GM18861 (cell line): ENCODE measurements around the gene CCDC88B.

Experiments
- ATAC-seq: cut with Tn5 transposase; IDR thresholded peaks from one replicate; pipeline ENCODE4 v1.9.1; 2021; ENCODE audit not compliant: unreplicated experiment

Gene CCDC88B

GRCh38 chr11:64359712-64360445 lies 19.9 kb downstream of the CCDC88B start:
- ATAC-seq = no peak

- ATAC-seq = no peak
These were observed 20.5 kb downstream of the CCDC88B start for GRCh38 chr11:64360448-64360921.

- no peak for ATAC-seq
These were observed 21.7 kb downstream of the CCDC88B start for GRCh38 chr11:64361659-64362058.

GRCh38 chr11:64362339-64362738 lies 22.3 kb downstream of the CCDC88B start:
- ATAC-seq = no peak

GRCh38 chr11:64364435-64364834 lies 24.4 kb downstream of the CCDC88B start:
- ATAC-seq = no peak

- no peak for ATAC-seq
These were observed 24.9 kb downstream of the CCDC88B start for GRCh38 chr11:64364911-64365310.

GRCh38 chr11:64366751-64367150 lies 26.7 kb downstream of the CCDC88B start:
- no peak for ATAC-seq

GRCh38 chr11:64367931-64368672 lies 28.1 kb downstream of the CCDC88B start:
- no peak for ATAC-seq

- ATAC-seq = no peak
These were observed 28.7 kb downstream of the CCDC88B start for GRCh38 chr11:64368673-64369074.

GRCh38 chr11:64369440-64370421 lies 29.7 kb downstream of the CCDC88B start:
- no peak for ATAC-seq

- ATAC-seq = no peak
These were observed 31.2 kb downstream of the CCDC88B start for GRCh38 chr11:64371201-64371600.

- ATAC-seq = no peak
These were observed 32.0 kb downstream of the CCDC88B start for GRCh38 chr11:64372021-64372420.

- ATAC-seq = no peak
These were observed 33.0 kb downstream of the CCDC88B start for GRCh38 chr11:64372802-64373597.

- ATAC-seq = no peak
These were observed 33.6 kb downstream of the CCDC88B start for GRCh38 chr11:64373598-64373974.

- no peak for ATAC-seq
These were observed 36.1 kb downstream of the CCDC88B start for GRCh38 chr11:64376071-64376470.

GRCh38 chr11:64378335-64378880 lies 38.4 kb downstream of the CCDC88B start:
- no peak for ATAC-seq

GRCh38 chr11:64379160-64379559 lies 39.2 kb downstream of the CCDC88B start:
- ATAC-seq = no peak

GRCh38 chr11:64379817-64380709 lies 40.1 kb downstream of the CCDC88B start:
- no peak for ATAC-seq

GRCh38 chr11:64381350-64381749 lies 41.3 kb downstream of the CCDC88B start:
- ATAC-seq = no peak
